Caco-2 (cell line): ENCODE results near the gene KIAA0930. TPM values are rescaled to one million over a fixed set of nuclear protein-coding genes. Genes with fewer than 3 reads are reported as not detected.

ENCODE experiments used
- BruUV-seq: library from RNA; stranded (reverse); fragments of 400-500 nt; replicated peaks from 2 replicates; lab custom pipeline; 2021; lab: Mats Ljungman, UMichigan
- CTCF ChIA-PET: fragments of 300-600 bp; sonication (Branson Sonifier 250); formaldehyde crosslinking; loops from one replicate; lab custom pipeline; 2022; ENCODE audit warnings: antibody characterized with exemption; lab: Charles Lee
- POLR2A ChIA-PET: fragments of 300-600 bp; sonication (Branson Sonifier 250); formaldehyde crosslinking; loops from one replicate; lab custom pipeline; 2022; ENCODE audit warnings: antibody characterized with exemption; lab: Charles Lee
- DNase-seq, 2 experiments: peaks; one replicate each; pipeline versions ENCODE4 v3.0.0 to v3.0.0-alpha.2; 2020 to 2022
- H3K27me3 ChIP-seq: replicated peaks from 2 replicates; pipeline ENCODE4 v1.6.0; 2011; ENCODE audit warnings: low read length; ENCODE audit not compliant: control insufficient read depth, insufficient read depth
- H3K36me3 ChIP-seq: 2 replicates; pipeline ENCODE4 v1.5.1; 2011; ENCODE audit warnings: low read length; ENCODE audit not compliant: control insufficient read depth, insufficient read depth
- H3K4me1 ChIP-seq: fragments of 250-450 bp; sonication (Bioruptor Pico); 2 replicates; pipeline ENCODE4 v1.5.1; 2020; ENCODE audit warnings: mild to moderate bottlenecking
- H3K4me3 ChIP-seq: 2 replicates; pipeline ENCODE4 v1.5.1; 2011; ENCODE audit warnings: low read depth, mild to moderate bottlenecking, control low read depth, low read length
- H3K9me3 ChIP-seq: fragments of 250-450 bp; sonication (Bioruptor Pico); 2 replicates; pipeline ENCODE4 v1.5.1; 2020; ENCODE audit warnings: mild to moderate bottlenecking, moderate library complexity
- H3K27ac Mint-ChIP-seq: one replicate; pipeline ENCODE4 v1.8.0; 2022; ENCODE audit warnings: mixed read lengths; ENCODE audit not compliant: unreplicated experiment
- H3K27me3 Mint-ChIP-seq: one replicate; pipeline ENCODE4 v1.8.0; 2022; ENCODE audit warnings: mixed read lengths; ENCODE audit not compliant: insufficient read depth, unreplicated experiment
- H3K36me3 Mint-ChIP-seq: one replicate; pipeline ENCODE4 v1.8.0; 2022; ENCODE audit warnings: mild to moderate bottlenecking, mixed read lengths; ENCODE audit not compliant: insufficient read depth, unreplicated experiment
- H3K4me1 Mint-ChIP-seq: one replicate; pipeline ENCODE4 v1.8.0; 2022; ENCODE audit warnings: low read depth, mixed read lengths; ENCODE audit not compliant: unreplicated experiment
- H3K4me3 Mint-ChIP-seq: one replicate; pipeline ENCODE4 v1.8.0; 2022; ENCODE audit warnings: mild to moderate bottlenecking, moderate library complexity, mixed read lengths; ENCODE audit not compliant: unreplicated experiment
- H3K9me3 Mint-ChIP-seq: one replicate; pipeline ENCODE4 v1.8.0; 2022; ENCODE audit warnings: mixed read lengths; ENCODE audit not compliant: unreplicated experiment
- intact Hi-C: fragments of 100-400 bp; cut with micrococcal nuclease; formaldehyde crosslinking; loops from one replicate; pipeline ENCODE4 v1.10.0; 2022; ENCODE audit not compliant: unreplicated experiment
- total RNA-seq: library from RNA; stranded (reverse); gene quantifications from 2 replicates; pipeline ENCODE4 v1.2.3, GENCODE V29; 2022
- TF ChIP-seq, protein P1 (sequence below), 2 experiments: fragments of 200-600 bp in 1 of 2; IDR thresholded peaks; 1 replicate in 1 of 2; 2 replicates in 1 of 2; pipeline versions ENCODE4 v1.5.1 to v1.8.0; 2011 to 2022; ENCODE audit warnings: antibody characterized with exemption in 1 of 2, control low read depth in 1 of 2, inconsistent platforms in 1 of 2, low read depth in 1 of 2, low read length in 1 of 2, mild to moderate bottlenecking in 1 of 2, moderate library complexity in 1 of 2; ENCODE audit not compliant: insufficient read depth in 1 of 2, severe bottlenecking in 1 of 2, unreplicated experiment in 1 of 2

The KIAA0930 gene
- total RNA-seq, 1 experiment from 2014 or later = 34.7 TPM

DNA sequence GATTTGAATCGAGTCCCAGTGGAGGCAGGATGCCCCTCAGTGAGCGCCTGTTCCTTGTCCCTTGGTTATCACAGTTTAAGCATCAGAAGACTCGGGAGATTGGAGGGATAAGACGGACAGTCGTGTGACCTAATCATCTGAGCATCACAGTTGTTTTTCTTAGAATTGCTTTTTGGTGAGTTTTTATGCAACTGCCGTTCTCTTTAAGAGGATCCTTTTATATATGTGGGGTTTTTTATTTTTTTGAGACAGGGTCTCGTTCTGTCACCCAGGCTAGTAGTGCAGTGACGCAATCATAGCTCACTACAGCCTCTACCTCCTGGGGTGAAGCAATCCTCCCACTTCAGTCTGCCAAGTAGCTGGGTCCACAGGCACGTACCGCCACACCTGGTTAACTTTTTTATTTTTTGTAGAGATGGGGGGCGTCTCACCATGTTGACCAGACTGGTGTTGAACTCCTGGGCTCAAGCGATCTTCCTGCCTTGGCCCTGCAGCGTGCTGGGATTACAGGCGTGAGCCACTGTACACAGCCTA lies 60.5 kb downstream of the KIAA0930 start:
- ChIA-PET POLR2A (no interaction called here), CTCF (no interaction called here)
- no peaks in the 10 kb centered on the region for H3K4me1 ChIP-seq
- Mint-ChIP-seq H3K27ac (no peak overlapping the region), H3K4me3 (no peak overlapping the region), H3K27me3 (no peaks in the 10 kb centered on the region), H3K4me1 (no peaks in the 10 kb centered on the region), H3K36me3 (peaks cover 100% of the 10 kb centered on the region), H3K9me3 (no peaks in the 10 kb centered on the region)
- BruUV-seq = no TSS peak
- no peaks in the 10 kb centered on the region for H3K9me3 ChIP-seq
- H3K27me3 ChIP-seq = no peaks in the 10 kb centered on the region
- no peak overlapping the region for H3K4me3 ChIP-seq
- intact Hi-C loops = no loop called here
- TF ChIP-seq, protein P1, sequence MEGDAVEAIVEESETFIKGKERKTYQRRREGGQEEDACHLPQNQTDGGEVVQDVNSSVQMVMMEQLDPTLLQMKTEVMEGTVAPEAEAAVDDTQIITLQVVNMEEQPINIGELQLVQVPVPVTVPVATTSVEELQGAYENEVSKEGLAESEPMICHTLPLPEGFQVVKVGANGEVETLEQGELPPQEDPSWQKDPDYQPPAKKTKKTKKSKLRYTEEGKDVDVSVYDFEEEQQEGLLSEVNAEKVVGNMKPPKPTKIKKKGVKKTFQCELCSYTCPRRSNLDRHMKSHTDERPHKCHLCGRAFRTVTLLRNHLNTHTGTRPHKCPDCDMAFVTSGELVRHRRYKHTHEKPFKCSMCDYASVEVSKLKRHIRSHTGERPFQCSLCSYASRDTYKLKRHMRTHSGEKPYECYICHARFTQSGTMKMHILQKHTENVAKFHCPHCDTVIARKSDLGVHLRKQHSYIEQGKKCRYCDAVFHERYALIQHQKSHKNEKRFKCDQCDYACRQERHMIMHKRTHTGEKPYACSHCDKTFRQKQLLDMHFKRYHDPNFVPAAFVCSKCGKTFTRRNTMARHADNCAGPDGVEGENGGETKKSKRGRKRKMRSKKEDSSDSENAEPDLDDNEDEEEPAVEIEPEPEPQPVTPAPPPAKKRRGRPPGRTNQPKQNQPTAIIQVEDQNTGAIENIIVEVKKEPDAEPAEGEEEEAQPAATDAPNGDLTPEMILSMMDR (IDR thresholded peaks at IDR 0.05; ENCODE audit: insufficient read depth in 1 of 2, low read depth in 1 of 2, low read length in 1 of 2, severe bottlenecking in 1 of 2, unreplicated experiment in 1 of 2) = no peak
- peaks cover 7% of the 10 kb centered on the region for H3K36me3 ChIP-seq
- DNase-seq = no peak

DNA sequence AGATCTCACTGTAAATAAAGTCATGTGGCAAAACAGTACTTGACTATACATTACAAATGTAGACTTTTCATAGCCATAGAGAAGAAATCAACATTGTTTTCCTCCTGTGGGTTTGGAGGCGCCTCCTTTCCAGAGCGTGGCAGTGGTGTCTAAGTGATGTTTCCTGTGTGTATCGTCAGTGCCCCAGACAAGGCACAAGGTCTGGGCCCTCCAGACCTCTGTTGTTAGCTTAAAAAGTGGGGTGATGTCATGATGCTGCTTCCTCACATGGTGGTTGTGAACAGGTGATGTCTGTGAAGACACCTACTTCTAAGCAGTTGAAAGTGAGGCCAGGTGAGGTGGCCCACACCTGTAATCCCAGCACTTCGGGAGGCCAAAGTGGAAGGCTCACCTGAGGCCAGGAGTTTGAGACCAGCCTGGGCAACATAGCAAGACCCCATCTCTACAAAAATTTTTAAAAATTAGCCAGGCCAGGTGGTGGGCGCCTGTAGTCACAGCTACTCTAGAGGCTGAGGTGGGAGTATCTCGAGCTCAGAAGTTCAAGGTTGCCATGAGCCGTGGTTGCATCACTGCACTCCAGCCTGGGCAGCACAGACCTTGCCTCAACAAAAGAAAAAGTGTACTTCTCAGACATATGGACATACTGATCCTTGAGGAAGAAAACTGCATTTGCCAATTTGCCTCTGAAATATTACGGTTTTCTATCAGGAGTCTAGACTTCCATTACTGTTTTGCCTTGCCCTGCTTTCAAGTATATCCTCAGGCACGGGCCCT lies 61.2 kb downstream of the KIAA0930 start:
- Mint-ChIP-seq H3K9me3 (no peaks in the 10 kb centered on the region), H3K4me3 (no peak overlapping the region), H3K36me3 (peaks cover 100% of the 10 kb centered on the region), H3K27me3 (no peaks in the 10 kb centered on the region), H3K4me1 (no peaks in the 10 kb centered on the region), H3K27ac (no peak overlapping the region)
- peaks cover 7% of the 10 kb centered on the region for H3K36me3 ChIP-seq
- no peaks in the 10 kb centered on the region for H3K27me3 ChIP-seq
- intact Hi-C loops = no loop called here
- CTCF ChIA-PET = interaction anchor here (0.6 kb wide), 1 partner anchor 937 kb away, joined by 4 read pairs; no protein-coding TSS in a partner anchor
- BruUV-seq = no TSS peak
- TF ChIP-seq, protein P1 (IDR thresholded peaks at IDR 0.05; ENCODE audit: insufficient read depth in 1 of 2, low read depth in 1 of 2, low read length in 1 of 2, severe bottlenecking in 1 of 2, unreplicated experiment in 1 of 2) = no peak
- H3K9me3 ChIP-seq = no peaks in the 10 kb centered on the region
- no peak for DNase-seq
- H3K4me1 ChIP-seq = no peaks in the 10 kb centered on the region
- POLR2A ChIA-PET = no interaction called here
- no peak overlapping the region for H3K4me3 ChIP-seq

GRCh38 chr22:45172881-45173585 lies 67.7 kb downstream of the KIAA0930 start:
- no TSS peak for BruUV-seq
- POLR2A ChIA-PET = interaction anchor here (0.6 to 0.8 kb wide), 2 partner anchors 9 to 83 kb away, joined by 3 to 8 read pairs; partner anchors contain the start of gene NUP50
- CTCF ChIA-PET = interaction anchor here (0.8 kb wide), 1 partner anchor 31 kb away, joined by 3 read pairs; no protein-coding TSS in a partner anchor
- Mint-ChIP-seq H3K36me3 (peaks cover 100% of the 10 kb centered on the region), H3K27me3 (no peaks in the 10 kb centered on the region), H3K4me3 (no peak overlapping the region), H3K9me3 (no peaks in the 10 kb centered on the region), H3K27ac (peak overlapping the region; percentile 27), H3K4me1 (peaks cover 17% of the 10 kb centered on the region)
- intact Hi-C loops = no loop called here
- Histone ChIP-seq H3K9me3 (no peaks in the 10 kb centered on the region), H3K4me1 (peaks cover 22% of the 10 kb centered on the region), H3K27me3 (no peaks in the 10 kb centered on the region), H3K36me3 (peaks cover 5% of the 10 kb centered on the region; the same call in 1 of the 2 replicates), H3K4me3 (no peak overlapping the region)
- no peak for DNase-seq
- TF ChIP-seq, protein P1 (IDR thresholded peaks at IDR 0.05; ENCODE audit: insufficient read depth in 1 of 2, low read depth in 1 of 2, low read length in 1 of 2, severe bottlenecking in 1 of 2, unreplicated experiment in 1 of 2) = no peak
